GM23338 (cell line): Measurements from ENCODE around the gene MAPK1. TPM values are rescaled to one million over a fixed set of nuclear protein-coding genes. Genes with fewer than 3 reads are reported as not detected.

ENCODE experiments used
- ATAC-seq: fragments of 200-7000 bp; cut with Tn5 transposase; 3 replicates; pipeline ENCODE4 v1.9.1; 2020
- DNase-seq: peaks from one replicate; pipeline ENCODE4 v3.0.0-alpha.2; 2015; ENCODE audit warnings: low spot score
- H2AFZ ChIP-seq: fragments of 200-600 bp; sonication (generic); 2 replicates; pipeline ENCODE4 v1.8.0; 2016; ENCODE audit warnings: antibody characterized with exemption, mild to moderate bottlenecking, moderate library complexity
- H3F3A ChIP-seq: fragments of 200-600 bp; sonication (generic); replicated peaks from 2 replicates; pipeline ENCODE4 v1.8.0; 2017; ENCODE audit warnings: antibody characterized with exemption, mixed run types, low read depth
- H3K27ac ChIP-seq: fragments of 200-600 bp; sonication (generic); 2 replicates; pipeline ENCODE4 v1.6.1; 2016; ENCODE audit warnings: low read depth
- H3K27me3 ChIP-seq: fragments of 200-600 bp; sonication (generic); 2 replicates; pipeline ENCODE4 v1.8.0; 2016; ENCODE audit warnings: mild to moderate bottlenecking, mixed run types, moderate library complexity; ENCODE audit not compliant: insufficient read depth
- H3K36me3 ChIP-seq: fragments of 200-600 bp; sonication (generic); 2 replicates; pipeline ENCODE4 v1.8.0; 2016; ENCODE audit warnings: mild to moderate bottlenecking; ENCODE audit not compliant: insufficient read depth
- H3K4me1 ChIP-seq: fragments of 200-600 bp; sonication (generic); 2 replicates; pipeline ENCODE4 v1.8.0; 2016; ENCODE audit warnings: mild to moderate bottlenecking, moderate library complexity; ENCODE audit not compliant: insufficient read depth
- H3K4me2 ChIP-seq: fragments of 200-600 bp; sonication (generic); 2 replicates; pipeline ENCODE4 v1.7.1; 2017; ENCODE audit warnings: mixed run types
- H3K4me3 ChIP-seq: fragments of 200-600 bp; sonication (generic); 2 replicates; pipeline ENCODE4 v1.6.1; 2016; ENCODE audit warnings: mixed run types
- H3K79me2 ChIP-seq: fragments of 200-600 bp; sonication (generic); replicated peaks from 2 replicates; pipeline ENCODE4 v1.8.0; 2017; ENCODE audit warnings: mild to moderate bottlenecking; ENCODE audit not compliant: insufficient read depth
- H3K9me2 ChIP-seq: fragments of 200-600 bp; sonication (generic); 2 replicates; pipeline ENCODE4 v1.8.0; 2017; ENCODE audit not compliant: insufficient read depth
- H4K20me1 ChIP-seq: fragments of 200-600 bp; sonication (generic); replicated peaks from 2 replicates; pipeline ENCODE4 v1.8.0; 2017; ENCODE audit warnings: mild to moderate bottlenecking; ENCODE audit not compliant: insufficient read depth
- H3K27ac Mint-ChIP-seq: 2 replicates; pipeline ENCODE4 v1.8.0; 2020; ENCODE audit warnings: inconsistent platforms, mild to moderate bottlenecking, moderate library complexity, mixed read lengths
- H3K27me3 Mint-ChIP-seq: 3 replicates; pipeline ENCODE4 v1.8.0; 2022; ENCODE audit warnings: low read depth, mild to moderate bottlenecking, moderate library complexity, mixed read lengths, inconsistent platforms; ENCODE audit not compliant: insufficient read depth, poor library complexity
- H3K36me3 Mint-ChIP-seq: 3 replicates; pipeline ENCODE4 v1.8.0; 2021; ENCODE audit warnings: low read depth, mild to moderate bottlenecking, inconsistent platforms, moderate library complexity, mixed read lengths
- H3K4me1 Mint-ChIP-seq: 3 replicates; pipeline ENCODE4 v1.8.0; 2020; ENCODE audit warnings: mild to moderate bottlenecking, inconsistent platforms, mixed read lengths
- H3K4me3 Mint-ChIP-seq: 3 replicates; pipeline ENCODE4 v1.8.0; 2021; ENCODE audit warnings: moderate library complexity, mild to moderate bottlenecking, inconsistent platforms, mixed read lengths
- H3K9me3 Mint-ChIP-seq: 3 replicates; pipeline ENCODE4 v1.8.0; 2020; ENCODE audit warnings: moderate library complexity, mild to moderate bottlenecking, inconsistent platforms, mixed read lengths
- CREB1 ChIP-seq: fragments of 250-450 bp; sonication (Bioruptor Pico); IDR thresholded peaks from 2 replicates; pipeline ENCODE4 v1.5.0; 2020; ENCODE audit warnings: low read depth, mild to moderate bottlenecking, moderate library complexity
- EZH2 ChIP-seq: fragments of 200-600 bp; sonication (generic); IDR thresholded peaks from one replicate; pipeline ENCODE4 v1.8.0; 2017; ENCODE audit warnings: antibody characterized with exemption, mild to moderate bottlenecking, low read depth; ENCODE audit not compliant: unreplicated experiment
- EZH2phosphoT487 ChIP-seq: fragments of 200-600 bp; sonication (generic); IDR thresholded peaks from one replicate; pipeline ENCODE4 v1.8.1; 2018; ENCODE audit warnings: antibody characterized with exemption; ENCODE audit not compliant: unreplicated experiment
- JUNB ChIP-seq: IDR thresholded peaks from one replicate; pipeline ENCODE4 v1.6.1; 2016; ENCODE audit warnings: antibody characterized with exemption; ENCODE audit not compliant: unreplicated experiment
- NANOG ChIP-seq: IDR thresholded peaks from 2 replicates; pipeline ENCODE4 v1.6.1; 2016; ENCODE audit warnings: antibody characterized with exemption, borderline replicate concordance
- POLR2AphosphoS5 ChIP-seq: IDR thresholded peaks from 2 replicates; pipeline ENCODE4 v1.6.1; 2016; ENCODE audit warnings: antibody characterized with exemption, low read depth
- STAT1 ChIP-seq: IDR thresholded peaks from one replicate; pipeline ENCODE4 v1.6.1; 2016; ENCODE audit warnings: antibody characterized with exemption; ENCODE audit not compliant: unreplicated experiment
- ZNF114 ChIP-seq: fragments of 250-450 bp; sonication (Bioruptor Pico); IDR thresholded peaks from 2 replicates; pipeline ENCODE4 v1.5.0; 2020; ENCODE audit warnings: mild to moderate bottlenecking, moderate library complexity
- ZNF331 ChIP-seq: fragments of 250-450 bp; sonication (Bioruptor Pico); IDR thresholded peaks from 2 replicates; pipeline ENCODE4 v1.5.0; 2020; ENCODE audit warnings: low read depth, mild to moderate bottlenecking, moderate library complexity
- polyA plus RNA-seq: library from polyadenylated mRNA; unstranded; fragments of >200 nt; fragmentation: Nextera tagmentation; extraction: Ambion mirVana; gene quantifications from 2 replicates; pipeline ENCODE4 v1.2.1, GENCODE V29; 2016
- total RNA-seq: library from RNA; depleted of rRNA; stranded (reverse); fragments of >200 nt; shearing (Covaris generic); gene quantifications from 2 replicates; pipeline ENCODE4 v1.2.3, GENCODE V29; 2014
- TF ChIP-seq, protein P1 (sequence below): IDR thresholded peaks from one replicate; pipeline ENCODE4 v1.6.1; 2018; ENCODE audit warnings: antibody characterized with exemption; ENCODE audit not compliant: unreplicated experiment
- TF ChIP-seq, protein P2 (sequence below): fragments of 250-450 bp; sonication (Bioruptor Pico); IDR thresholded peaks from 2 replicates; pipeline ENCODE4 v1.5.0; 2020; ENCODE audit warnings: mild to moderate bottlenecking, moderate library complexity
- TF ChIP-seq, protein P3 (sequence below), 2 experiments: fragments of 200-600 bp in 1 of 2; sonication (generic) in 1 of 2; conservative IDR thresholded peaks; 2 replicates each; pipeline versions ENCODE4 v1.5.1 to v1.6.1; 2016 to 2017; ENCODE audit warnings: antibody characterized with exemption in 2 of 2, low read depth in 2 of 2, mild to moderate bottlenecking in 2 of 2, moderate library complexity in 1 of 2
- TF ChIP-seq, protein P4 (sequence below): IDR thresholded peaks from 2 replicates; pipeline ENCODE4 v1.6.1; 2016; ENCODE audit warnings: antibody characterized with exemption

Gene MAPK1
- total and polyA plus RNA-seq, 2 experiments from 2014 or later: 17.4 to 77.5 TPM

DNA sequence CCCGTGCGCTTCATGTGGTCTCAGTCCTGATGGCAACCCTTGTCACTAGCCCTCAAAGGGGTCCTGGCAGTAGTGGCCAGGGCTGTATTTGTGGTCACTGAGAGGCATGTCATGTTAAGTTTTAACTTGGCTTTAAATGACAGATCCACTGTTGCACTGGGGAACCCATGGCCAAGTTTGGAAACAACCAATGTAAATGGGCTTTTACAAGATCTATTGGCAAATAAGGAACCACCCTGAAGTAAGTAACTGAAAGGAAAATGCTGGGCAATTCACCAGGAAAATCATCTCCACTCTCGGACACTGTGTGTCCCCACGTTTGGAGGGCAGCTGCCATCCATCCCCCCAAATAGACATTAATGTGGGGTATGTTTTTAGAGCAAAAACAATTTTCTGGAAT lies 140.3 kb downstream of the MAPK1 start:
- H3K36me3 ChIP-seq: no peaks in the 10 kb centered on the region
- no peaks in the 10 kb centered on the region for H3K79me2 ChIP-seq
- H3K4me1 Mint-ChIP-seq: peaks cover 8% of the 10 kb centered on the region; the same call in 2 of the 3 replicates
- H3K27me3 ChIP-seq: no peaks in the 10 kb centered on the region
- H3K4me2 ChIP-seq: no peak overlapping the region
- no peak overlapping the region for H3K27ac Mint-ChIP-seq
- DNase-seq (no peak), ATAC-seq (no peak)
- H4K20me1 ChIP-seq: no peaks in the 10 kb centered on the region; the same call in 1 of the 2 replicates
- no peaks in the 10 kb centered on the region for H3F3A ChIP-seq
- H3K27ac ChIP-seq: no peak overlapping the region
- no peak overlapping the region; the same call in 2 of the 3 replicates for H3K4me3 Mint-ChIP-seq
- TF ChIP-seq, protein P1, sequence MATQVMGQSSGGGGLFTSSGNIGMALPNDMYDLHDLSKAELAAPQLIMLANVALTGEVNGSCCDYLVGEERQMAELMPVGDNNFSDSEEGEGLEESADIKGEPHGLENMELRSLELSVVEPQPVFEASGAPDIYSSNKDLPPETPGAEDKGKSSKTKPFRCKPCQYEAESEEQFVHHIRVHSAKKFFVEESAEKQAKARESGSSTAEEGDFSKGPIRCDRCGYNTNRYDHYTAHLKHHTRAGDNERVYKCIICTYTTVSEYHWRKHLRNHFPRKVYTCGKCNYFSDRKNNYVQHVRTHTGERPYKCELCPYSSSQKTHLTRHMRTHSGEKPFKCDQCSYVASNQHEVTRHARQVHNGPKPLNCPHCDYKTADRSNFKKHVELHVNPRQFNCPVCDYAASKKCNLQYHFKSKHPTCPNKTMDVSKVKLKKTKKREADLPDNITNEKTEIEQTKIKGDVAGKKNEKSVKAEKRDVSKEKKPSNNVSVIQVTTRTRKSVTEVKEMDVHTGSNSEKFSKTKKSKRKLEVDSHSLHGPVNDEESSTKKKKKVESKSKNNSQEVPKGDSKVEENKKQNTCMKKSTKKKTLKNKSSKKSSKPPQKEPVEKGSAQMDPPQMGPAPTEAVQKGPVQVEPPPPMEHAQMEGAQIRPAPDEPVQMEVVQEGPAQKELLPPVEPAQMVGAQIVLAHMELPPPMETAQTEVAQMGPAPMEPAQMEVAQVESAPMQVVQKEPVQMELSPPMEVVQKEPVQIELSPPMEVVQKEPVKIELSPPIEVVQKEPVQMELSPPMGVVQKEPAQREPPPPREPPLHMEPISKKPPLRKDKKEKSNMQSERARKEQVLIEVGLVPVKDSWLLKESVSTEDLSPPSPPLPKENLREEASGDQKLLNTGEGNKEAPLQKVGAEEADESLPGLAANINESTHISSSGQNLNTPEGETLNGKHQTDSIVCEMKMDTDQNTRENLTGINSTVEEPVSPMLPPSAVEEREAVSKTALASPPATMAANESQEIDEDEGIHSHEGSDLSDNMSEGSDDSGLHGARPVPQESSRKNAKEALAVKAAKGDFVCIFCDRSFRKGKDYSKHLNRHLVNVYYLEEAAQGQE: no peak
- TF ChIP-seq, protein P2, sequence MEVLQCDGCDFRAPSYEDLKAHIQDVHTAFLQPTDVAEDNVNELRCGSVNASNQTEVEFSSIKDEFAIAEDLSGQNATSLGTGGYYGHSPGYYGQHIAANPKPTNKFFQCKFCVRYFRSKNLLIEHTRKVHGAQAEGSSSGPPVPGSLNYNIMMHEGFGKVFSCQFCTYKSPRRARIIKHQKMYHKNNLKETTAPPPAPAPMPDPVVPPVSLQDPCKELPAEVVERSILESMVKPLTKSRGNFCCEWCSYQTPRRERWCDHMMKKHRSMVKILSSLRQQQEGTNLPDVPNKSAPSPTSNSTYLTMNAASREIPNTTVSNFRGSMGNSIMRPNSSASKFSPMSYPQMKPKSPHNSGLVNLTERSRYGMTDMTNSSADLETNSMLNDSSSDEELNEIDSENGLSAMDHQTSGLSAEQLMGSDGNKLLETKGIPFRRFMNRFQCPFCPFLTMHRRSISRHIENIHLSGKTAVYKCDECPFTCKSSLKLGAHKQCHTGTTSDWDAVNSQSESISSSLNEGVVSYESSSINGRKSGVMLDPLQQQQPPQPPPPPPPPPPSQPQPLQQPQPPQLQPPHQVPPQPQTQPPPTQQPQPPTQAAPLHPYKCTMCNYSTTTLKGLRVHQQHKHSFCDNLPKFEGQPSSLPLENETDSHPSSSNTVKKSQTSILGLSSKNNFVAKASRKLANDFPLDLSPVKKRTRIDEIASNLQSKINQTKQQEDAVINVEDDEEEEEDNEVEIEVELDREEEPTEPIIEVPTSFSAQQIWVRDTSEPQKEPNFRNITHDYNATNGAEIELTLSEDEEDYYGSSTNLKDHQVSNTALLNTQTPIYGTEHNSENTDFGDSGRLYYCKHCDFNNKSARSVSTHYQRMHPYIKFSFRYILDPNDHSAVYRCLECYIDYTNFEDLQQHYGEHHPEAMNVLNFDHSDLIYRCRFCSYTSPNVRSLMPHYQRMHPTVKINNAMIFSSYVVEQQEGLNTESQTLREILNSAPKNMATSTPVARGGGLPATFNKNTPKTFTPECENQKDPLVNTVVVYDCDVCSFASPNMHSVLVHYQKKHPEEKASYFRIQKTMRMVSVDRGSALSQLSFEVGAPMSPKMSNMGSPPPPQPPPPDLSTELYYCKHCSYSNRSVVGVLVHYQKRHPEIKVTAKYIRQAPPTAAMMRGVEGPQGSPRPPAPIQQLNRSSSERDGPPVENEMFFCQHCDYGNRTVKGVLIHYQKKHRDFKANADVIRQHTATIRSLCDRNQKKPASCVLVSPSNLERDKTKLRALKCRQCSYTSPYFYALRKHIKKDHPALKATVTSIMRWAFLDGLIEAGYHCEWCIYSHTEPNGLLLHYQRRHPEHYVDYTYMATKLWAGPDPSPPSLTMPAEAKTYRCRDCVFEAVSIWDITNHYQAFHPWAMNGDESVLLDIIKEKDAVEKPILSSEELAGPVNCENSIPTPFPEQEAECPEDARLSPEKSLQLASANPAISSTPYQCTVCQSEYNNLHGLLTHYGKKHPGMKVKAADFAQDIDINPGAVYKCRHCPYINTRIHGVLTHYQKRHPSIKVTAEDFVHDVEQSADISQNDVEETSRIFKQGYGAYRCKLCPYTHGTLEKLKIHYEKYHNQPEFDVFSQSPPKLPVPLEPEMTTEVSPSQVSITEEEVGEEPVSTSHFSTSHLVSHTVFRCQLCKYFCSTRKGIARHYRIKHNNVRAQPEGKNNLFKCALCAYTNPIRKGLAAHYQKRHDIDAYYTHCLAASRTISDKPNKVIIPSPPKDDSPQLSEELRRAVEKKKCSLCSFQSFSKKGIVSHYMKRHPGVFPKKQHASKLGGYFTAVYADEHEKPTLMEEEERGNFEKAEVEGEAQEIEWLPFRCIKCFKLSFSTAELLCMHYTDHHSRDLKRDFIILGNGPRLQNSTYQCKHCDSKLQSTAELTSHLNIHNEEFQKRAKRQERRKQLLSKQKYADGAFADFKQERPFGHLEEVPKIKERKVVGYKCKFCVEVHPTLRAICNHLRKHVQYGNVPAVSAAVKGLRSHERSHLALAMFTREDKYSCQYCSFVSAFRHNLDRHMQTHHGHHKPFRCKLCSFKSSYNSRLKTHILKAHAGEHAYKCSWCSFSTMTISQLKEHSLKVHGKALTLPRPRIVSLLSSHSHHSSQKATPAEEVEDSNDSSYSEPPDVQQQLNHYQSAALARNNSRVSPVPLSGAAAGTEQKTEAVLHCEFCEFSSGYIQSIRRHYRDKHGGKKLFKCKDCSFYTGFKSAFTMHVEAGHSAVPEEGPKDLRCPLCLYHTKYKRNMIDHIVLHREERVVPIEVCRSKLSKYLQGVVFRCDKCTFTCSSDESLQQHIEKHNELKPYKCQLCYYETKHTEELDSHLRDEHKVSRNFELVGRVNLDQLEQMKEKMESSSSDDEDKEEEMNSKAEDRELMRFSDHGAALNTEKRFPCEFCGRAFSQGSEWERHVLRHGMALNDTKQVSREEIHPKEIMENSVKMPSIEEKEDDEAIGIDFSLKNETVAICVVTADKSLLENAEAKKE: no peak
- TF ChIP-seq, protein P3, sequence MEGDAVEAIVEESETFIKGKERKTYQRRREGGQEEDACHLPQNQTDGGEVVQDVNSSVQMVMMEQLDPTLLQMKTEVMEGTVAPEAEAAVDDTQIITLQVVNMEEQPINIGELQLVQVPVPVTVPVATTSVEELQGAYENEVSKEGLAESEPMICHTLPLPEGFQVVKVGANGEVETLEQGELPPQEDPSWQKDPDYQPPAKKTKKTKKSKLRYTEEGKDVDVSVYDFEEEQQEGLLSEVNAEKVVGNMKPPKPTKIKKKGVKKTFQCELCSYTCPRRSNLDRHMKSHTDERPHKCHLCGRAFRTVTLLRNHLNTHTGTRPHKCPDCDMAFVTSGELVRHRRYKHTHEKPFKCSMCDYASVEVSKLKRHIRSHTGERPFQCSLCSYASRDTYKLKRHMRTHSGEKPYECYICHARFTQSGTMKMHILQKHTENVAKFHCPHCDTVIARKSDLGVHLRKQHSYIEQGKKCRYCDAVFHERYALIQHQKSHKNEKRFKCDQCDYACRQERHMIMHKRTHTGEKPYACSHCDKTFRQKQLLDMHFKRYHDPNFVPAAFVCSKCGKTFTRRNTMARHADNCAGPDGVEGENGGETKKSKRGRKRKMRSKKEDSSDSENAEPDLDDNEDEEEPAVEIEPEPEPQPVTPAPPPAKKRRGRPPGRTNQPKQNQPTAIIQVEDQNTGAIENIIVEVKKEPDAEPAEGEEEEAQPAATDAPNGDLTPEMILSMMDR (conservative IDR thresholded peaks at IDR 0.05; ENCODE audit: low read depth in 2 of 2): no peak
- TF ChIP-seq ZNF331 (CRISPR knock-in tag) (no peak), STAT1 (no peak), EZH2phosphoT487 (no peak), JUNB (no peak), NANOG (no peak), CREB1 (no peak), EZH2 (no peak), ZNF114 (CRISPR knock-in tag) (no peak), POLR2AphosphoS5 (no peak)
- TF ChIP-seq, protein P4, sequence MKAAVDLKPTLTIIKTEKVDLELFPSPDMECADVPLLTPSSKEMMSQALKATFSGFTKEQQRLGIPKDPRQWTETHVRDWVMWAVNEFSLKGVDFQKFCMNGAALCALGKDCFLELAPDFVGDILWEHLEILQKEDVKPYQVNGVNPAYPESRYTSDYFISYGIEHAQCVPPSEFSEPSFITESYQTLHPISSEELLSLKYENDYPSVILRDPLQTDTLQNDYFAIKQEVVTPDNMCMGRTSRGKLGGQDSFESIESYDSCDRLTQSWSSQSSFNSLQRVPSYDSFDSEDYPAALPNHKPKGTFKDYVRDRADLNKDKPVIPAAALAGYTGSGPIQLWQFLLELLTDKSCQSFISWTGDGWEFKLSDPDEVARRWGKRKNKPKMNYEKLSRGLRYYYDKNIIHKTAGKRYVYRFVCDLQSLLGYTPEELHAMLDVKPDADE: no peak
- H3K9me2 ChIP-seq: no peaks in the 10 kb centered on the region
- H3K36me3 Mint-ChIP-seq: no peaks in the 10 kb centered on the region
- 0 out of 2 replicates have a peak, but pooled peaks cover 3% of the 10 kb centered on the region for H3K4me1 ChIP-seq
- no peaks in the 10 kb centered on the region for H3K9me3 Mint-ChIP-seq
- no peak overlapping the region for H3K4me3 ChIP-seq
- peaks cover 9% of the 10 kb centered on the region for H3K27me3 Mint-ChIP-seq
- H2AFZ ChIP-seq: no peak overlapping the region
